HG03439 (cell line): Measurements from ENCODE around the gene LCE2A.

Experiments used
- ATAC-seq: cut with Tn5 transposase; IDR thresholded peaks from one replicate; pipeline ENCODE4 v1.9.1; 2021; ENCODE audit warnings: mild to moderate bottlenecking, moderate library complexity; ENCODE audit not compliant: unreplicated experiment

Gene LCE2A

DNA sequence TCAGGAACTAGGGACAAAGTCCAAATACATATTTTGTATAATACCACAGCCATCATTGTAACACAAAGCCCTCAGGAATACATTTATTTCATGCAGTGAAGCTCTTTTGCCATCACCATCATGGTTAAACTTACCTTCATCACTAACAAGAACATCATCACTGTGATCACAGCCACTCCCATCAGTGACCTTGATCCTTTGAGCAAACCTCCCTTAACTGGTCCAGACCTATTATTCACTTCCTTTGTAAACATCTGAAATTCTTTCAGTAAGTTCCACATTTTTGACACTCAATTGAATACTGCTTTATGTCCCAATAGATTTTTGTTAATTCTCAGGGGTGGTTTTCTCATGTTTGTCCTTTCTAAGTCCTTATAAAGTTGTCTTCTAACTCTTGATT lies 43.5 kb downstream of the LCE2A start:
- ATAC-seq, result no peak

DNA sequence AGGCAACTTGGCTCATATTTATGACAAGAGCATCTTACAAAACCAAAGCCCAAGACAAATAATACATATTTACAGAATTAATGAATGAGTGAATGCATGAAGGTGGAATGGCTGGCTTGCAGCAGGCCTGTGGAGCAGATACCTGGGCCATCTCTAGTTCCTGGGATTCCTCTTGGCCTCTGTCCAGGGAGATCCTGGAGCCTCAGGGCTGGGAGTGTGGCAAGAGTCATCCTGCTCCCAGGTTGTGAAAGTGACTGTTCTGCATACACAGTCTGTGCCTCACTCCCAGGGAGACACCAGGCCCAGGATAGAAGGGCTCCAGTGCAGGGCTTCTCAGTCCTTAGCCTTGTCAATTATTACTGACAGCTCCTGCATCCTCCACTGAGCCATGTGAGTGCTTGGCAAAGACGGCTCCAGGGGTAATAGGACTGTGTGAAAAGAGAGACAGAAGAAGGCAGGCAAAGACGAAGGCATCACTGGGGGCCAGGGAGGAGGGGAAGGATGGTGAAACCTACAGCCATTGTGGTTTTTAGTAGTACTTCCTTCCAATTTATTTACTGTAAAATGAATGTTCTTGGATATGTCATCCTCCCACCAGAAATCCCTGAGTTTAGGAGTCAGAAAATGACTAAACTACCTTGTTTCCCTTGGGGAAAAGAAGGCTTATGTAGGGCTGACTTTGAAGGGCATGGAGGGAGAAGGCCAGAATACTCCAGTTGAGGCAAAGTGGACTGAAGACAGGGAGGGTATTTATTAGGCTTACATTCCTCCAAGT lies 45.4 kb downstream of the LCE2A start:
- ATAC-seq, result no peak

GRCh38 chr1:152745289-152745704 lies 47.2 kb downstream of the LCE2A start:
- ATAC-seq, result no peak

- ATAC-seq, result no peak
These were observed 47.8 kb downstream of the LCE2A start for GRCh38 chr1:152745765-152746444.

GRCh38 chr1:152747831-152748230 lies 49.7 kb downstream of the LCE2A start:
- ATAC-seq, result no peak
